HS-5 (cell line): ENCODE results near the gene ACTN1.

Source experiments
- DNase-seq: peaks from one replicate; pipeline ENCODE4 v3.0.0-alpha.2; 2012; ENCODE audit warnings: low read depth

ACTN1 gene

GRCh38 chr14:68969278-68970033 lies 9.6 kb downstream of the ACTN1 start:
- DNase-seq, result no peak

- DNase-seq, result no peak
These were observed 10.4 kb downstream of the ACTN1 start for GRCh38 chr14:68968721-68969120.

- DNase-seq, result no peak
These were observed 11.1 kb downstream of the ACTN1 start for GRCh38 chr14:68968051-68968450.

GRCh38 chr14:68967459-68967940 lies 11.6 kb downstream of the ACTN1 start:
- DNase-seq, result no peak

GRCh38 chr14:68966872-68967301 lies 12.2 kb downstream of the ACTN1 start:
- DNase-seq, result no peak

- no peak for DNase-seq
These were observed 13.8 kb downstream of the ACTN1 start for GRCh38 chr14:68965261-68965761.

GRCh38 chr14:68964300-68965093 lies 14.6 kb downstream of the ACTN1 start:
- DNase-seq, result no peak

GRCh38 chr14:68962681-68963080 lies 16.4 kb downstream of the ACTN1 start:
- no peak for DNase-seq

GRCh38 chr14:68961781-68962584 lies 17.1 kb downstream of the ACTN1 start:
- DNase-seq, result no peak

GRCh38 chr14:68961361-68961760 lies 17.7 kb downstream of the ACTN1 start:
- DNase-seq, result no peak

GRCh38 chr14:68960123-68960522 lies 19.0 kb downstream of the ACTN1 start:
- DNase-seq, result no peak

- no peak for DNase-seq
These were observed 20.1 kb downstream of the ACTN1 start for GRCh38 chr14:68959035-68959434.

- DNase-seq, result no peak
These were observed 20.5 kb downstream of the ACTN1 start for GRCh38 chr14:68958553-68958952.

- no peak for DNase-seq
These were observed 21.3 kb downstream of the ACTN1 start for GRCh38 chr14:68957775-68958174.

GRCh38 chr14:68956724-68957123 lies 22.4 kb downstream of the ACTN1 start:
- no peak for DNase-seq

- DNase-seq, result no peak
These were observed 23.3 kb downstream of the ACTN1 start for GRCh38 chr14:68955851-68956179.

GRCh38 chr14:68955164-68955850 lies 23.8 kb downstream of the ACTN1 start:
- no peak for DNase-seq

GRCh38 chr14:68953196-68953555 lies 25.9 kb downstream of the ACTN1 start:
- DNase-seq, result no peak

GRCh38 chr14:68952531-68953195 lies 26.4 kb downstream of the ACTN1 start:
- no peak for DNase-seq

GRCh38 chr14:68951800-68952530 lies 27.1 kb downstream of the ACTN1 start:
- no peak for DNase-seq
